A673 (cell line): Measurements from ENCODE around the gene HIC2.

Source experiments
- EZH2 ChIP-seq: fragments of 200-600 bp; sonication (generic); IDR thresholded peaks from 2 replicates; pipeline ENCODE4 v1.6.1; 2017; ENCODE audit warnings: borderline replicate concordance, low read depth, mild to moderate bottlenecking, mixed read lengths, antibody characterized with exemption, low read length; ENCODE audit not compliant: poor library complexity, severe bottlenecking
- TF ChIP-seq, protein P1 (sequence below): fragments of 300-800, 200-600 bp; sonication (generic); conservative IDR thresholded peaks from 2 replicates; pipeline ENCODE4 v1.5.1; 2017; ENCODE audit warnings: low read depth, mild to moderate bottlenecking, antibody characterized with exemption, low read length, moderate library complexity, mixed read lengths

DNA sequence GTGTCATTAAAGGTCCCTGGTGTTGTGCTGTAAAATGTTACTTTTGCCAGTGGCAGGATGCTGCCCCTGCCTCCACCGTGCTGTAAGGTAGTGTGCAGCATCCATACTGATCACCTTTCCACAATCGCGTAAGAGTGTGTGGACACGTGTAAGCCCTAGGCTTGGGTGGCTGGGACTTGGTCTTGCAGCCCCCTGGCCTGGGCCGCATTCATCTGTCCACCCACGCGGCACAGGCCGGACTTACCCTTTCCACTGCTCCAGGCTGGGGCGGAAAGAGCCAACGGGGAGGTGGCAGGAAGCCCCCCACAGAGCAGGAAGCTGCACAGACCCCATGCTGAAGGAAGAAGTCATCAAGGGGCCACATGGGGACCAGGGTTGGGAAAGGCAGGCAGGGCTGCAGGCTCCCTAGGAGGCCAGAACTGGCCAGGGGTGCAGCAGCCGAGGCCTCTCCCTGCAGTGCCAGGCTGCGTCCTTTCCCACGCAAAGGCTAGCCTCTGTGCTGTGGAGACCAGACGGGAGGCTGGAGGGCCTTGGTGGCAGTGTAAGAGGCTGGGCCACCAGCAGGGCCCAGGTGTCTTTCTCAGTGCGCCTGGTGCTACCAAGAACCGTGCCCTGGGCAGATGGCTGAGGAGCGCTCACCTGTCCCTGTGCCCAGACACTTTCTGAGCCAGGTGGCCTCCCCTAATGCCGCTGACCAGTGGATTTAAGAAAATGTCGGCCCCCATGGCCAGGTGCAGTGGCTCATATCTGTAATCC lies 38.3 kb downstream of the HIC2 start:
- TF ChIP-seq, protein P1, sequence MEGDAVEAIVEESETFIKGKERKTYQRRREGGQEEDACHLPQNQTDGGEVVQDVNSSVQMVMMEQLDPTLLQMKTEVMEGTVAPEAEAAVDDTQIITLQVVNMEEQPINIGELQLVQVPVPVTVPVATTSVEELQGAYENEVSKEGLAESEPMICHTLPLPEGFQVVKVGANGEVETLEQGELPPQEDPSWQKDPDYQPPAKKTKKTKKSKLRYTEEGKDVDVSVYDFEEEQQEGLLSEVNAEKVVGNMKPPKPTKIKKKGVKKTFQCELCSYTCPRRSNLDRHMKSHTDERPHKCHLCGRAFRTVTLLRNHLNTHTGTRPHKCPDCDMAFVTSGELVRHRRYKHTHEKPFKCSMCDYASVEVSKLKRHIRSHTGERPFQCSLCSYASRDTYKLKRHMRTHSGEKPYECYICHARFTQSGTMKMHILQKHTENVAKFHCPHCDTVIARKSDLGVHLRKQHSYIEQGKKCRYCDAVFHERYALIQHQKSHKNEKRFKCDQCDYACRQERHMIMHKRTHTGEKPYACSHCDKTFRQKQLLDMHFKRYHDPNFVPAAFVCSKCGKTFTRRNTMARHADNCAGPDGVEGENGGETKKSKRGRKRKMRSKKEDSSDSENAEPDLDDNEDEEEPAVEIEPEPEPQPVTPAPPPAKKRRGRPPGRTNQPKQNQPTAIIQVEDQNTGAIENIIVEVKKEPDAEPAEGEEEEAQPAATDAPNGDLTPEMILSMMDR = no peak
- TF ChIP-seq EZH2 = no peak
